HG03565 (cell line): ENCODE measurements around the gene AKT1S1.

Experiments used
- ATAC-seq: cut with Tn5 transposase; IDR thresholded peaks from one replicate; pipeline ENCODE4 v1.9.1; 2021; ENCODE audit warnings: mild to moderate bottlenecking, moderate library complexity; ENCODE audit not compliant: unreplicated experiment

The AKT1S1 gene

GRCh38 chr19:49908480-49909420 is 31.6 kb upstream of the AKT1S1 start:
- no peak for ATAC-seq

DNA sequence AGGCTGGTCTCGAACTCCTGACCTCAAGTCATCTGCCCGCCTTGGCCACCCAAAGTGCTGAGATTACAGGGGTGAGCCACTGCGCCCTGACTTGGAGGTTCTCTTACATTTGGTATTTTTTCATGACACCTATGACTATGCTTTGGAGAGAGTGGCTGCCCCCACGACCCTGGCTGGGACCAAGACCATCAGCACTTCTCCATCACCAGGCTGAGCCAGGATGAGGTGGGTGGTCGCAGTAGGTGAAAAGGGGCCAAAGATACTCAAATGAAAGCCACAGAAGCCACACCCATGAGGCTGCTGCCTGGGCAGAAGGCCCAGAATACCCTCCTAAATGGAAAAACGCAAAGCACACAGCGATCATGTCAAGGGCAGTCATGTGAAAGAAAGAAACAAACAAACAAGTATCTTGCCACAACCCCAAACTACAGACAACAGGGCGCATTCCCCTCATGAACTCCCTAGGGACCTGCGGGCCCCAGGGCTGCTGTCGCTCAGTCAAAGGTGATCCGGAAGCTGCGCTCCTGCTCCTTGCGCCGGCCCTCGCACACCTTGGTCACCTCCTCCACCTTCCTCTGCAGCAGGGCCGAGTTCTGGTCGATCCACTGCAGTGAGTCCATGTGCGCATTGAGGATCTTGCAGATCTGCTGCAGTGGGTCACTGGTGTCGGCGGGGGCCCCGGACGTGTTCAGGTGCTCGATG is 30.7 kb upstream of the AKT1S1 start:
- ATAC-seq, result no peak

DNA sequence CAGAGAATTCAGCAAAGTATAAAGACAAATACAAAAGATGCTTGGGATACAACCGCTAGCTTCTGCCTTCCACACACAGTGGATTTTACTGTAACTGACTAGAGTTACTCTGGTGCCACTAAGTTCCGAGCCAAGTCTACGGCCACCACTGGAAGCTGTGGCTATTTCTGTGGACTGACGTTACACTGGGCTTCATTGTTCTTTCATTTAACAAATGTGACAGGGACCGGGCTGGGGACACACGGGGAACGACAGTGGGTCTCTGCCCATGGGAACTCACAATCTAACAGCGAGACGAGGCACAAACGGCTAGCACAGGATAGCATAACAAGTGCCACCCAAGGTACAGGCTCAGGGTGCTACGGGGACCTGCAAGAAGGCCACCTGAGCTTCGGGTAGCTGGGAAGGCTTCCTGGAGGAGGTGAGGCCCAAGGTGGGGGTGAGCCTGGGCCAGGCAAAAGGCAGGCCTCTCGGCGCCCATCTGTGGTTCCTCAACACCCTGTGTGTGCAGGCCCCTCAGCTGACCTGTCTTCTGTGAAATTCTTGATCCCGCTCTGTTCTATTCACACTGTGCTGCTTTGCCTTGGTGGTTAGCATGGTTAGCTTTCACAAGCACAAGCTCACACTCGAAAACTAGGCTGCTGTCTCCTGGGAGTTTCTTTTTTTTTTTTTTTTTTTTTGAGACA is 29.9 kb upstream of the AKT1S1 start:
- ATAC-seq, result no peak

DNA sequence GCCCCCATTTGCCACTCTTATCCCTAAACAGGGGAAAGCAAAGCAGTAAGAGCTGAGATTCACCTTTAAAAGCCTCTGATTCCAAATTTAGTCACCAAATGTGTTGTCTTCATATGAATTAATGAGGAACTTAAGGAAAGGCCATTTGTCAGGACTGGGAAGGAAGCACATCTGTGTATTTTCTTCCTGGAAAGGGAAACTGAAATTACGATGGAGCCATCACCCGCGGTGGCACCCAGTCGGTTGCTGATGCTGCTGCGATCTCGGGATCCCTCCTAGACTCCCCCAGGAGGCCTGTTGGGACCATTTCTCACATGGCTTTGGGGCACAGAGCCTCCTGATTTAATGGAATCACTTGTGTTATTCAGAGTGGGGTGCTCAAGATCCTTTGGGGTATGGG is 27.0 kb upstream of the AKT1S1 start:
- no peak for ATAC-seq

DNA sequence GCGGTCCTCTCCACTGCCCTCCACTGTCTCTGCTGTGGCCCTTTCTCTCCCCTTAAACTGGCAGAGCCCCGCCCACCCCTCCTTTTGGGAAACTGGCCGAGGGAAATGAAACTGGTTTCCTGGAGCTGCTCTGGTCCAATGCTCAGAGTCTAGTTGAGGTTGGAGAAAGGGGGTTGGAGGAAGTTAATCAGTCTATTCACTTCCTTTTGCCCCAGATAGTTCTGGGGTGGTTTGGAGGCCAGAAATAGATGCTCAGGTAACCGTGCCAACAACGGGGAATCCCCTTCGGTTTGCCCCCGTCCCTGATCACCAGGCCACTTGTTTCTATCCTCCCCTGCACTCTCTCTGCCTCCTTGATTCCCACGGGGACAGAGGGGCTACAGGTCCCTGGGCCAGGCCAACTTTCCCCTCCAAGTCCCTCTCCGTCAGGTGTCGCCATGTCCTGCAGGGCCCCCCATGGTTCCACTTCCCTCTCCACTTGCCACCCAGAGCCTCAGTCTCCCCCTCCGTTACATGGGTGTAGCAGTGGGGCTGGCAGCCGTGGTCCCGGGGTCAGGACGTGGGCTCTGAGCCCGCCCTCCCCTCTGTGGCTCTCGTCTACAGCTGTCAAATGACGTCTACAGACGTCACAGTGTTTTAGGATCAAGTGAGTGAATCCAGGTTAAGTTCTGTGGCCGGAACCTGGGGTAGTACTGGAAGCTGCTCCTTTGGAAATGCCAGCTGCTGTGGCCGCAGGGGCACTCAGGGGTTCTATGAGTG is 19.9 kb upstream of the AKT1S1 start, which contains the start of gene IL4I1:
Gene IL4I1 (minus strand): TSS at position 25 of the 759 bp plus-strand sequence. CDS start 727 bp downstream, outside the sequence.
- no peak for ATAC-seq

DNA sequence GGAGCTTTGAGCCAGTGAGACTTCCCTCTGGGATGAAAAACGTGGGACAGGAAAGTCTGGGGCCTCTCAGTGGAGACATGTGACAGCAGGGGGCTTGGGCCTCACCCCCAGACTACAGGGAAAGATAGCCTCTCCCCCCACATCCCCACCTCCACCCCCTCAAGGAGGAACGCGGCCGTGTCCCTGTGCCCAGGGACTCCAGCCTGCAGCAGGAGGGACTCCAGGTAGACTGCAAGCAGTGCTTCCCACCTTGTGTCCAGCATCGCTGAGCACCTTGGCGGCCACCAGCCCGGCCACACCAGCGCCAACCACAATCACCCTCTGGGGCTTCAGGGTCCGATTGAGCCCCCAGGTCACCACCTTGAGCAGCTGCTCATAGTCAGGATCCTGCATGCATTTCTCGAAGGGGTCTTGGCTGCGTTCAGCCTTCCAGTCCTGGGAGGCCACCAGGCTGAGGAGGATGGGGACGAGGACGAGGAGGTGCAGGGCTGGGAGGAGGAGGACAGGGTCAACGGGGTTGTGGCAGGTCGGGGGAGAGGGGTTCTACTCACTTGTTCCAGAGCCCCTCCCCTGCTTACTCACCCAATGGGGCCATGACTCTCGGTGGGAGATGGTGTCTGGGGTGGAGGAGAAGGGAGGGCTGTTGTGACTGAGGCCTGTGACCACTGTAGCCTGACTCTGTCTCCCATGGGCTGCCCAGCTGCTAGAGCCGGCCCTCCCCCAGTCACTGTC is 18.6 kb upstream of the AKT1S1 start:
- ATAC-seq, result no peak

DNA sequence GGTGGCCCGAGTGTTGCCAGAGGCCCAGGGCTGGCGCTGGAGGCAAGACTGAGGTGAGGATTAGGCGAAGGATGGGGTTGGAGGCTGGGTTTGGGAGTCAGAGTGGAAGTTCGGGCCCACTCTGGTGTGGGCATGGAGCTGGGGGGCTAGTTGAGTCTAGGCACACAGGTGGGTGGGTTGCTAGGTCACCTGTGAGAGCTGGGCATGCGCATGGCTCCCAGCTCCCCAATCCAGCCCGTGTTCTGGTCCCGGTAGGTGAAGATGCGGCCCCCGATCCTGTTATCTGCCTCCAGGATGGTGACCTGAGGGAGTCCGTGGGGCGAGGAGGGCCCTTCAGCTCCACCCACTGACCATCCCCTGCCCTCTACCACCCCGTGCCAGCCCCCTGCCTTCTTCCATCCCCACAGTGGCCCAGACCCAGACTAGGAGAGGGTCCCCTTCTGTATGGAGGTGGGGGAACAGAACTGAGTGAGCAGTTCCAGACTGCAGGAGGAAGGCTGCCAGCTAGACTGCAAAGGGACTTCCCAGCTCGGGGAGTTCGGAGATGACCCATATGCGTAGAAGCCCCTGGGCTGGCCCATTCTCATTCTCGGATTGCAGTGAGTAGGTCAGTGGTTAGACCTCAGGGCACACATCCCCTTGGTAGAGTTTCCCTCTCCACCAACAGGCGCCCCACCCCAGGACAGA is 17.9 kb upstream of the AKT1S1 start:
- no peak for ATAC-seq

GRCh38 chr19:49894011-49894664 is 17.0 kb upstream of the AKT1S1 start:
- ATAC-seq, result no peak

DNA sequence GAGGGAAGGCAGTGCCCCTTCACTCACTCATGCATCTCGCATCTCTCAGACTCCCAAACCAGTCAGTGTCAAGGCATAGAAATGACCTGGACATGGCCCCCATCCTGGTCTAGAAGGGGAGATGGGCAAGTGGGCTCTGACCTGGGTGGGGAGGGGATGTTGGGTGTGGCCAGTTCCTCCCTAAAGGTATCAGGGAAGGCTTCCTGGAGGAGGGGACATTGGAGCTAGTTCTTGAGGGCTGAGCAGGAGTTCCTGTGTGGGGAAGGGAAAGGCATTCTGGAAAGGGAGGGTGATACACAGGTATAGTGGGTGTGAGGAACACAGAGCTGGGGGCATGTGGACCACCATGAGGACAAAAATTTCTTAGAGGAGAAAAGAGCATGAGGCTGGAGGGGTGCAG is 15.6 kb upstream of the AKT1S1 start:
- no peak for ATAC-seq

DNA sequence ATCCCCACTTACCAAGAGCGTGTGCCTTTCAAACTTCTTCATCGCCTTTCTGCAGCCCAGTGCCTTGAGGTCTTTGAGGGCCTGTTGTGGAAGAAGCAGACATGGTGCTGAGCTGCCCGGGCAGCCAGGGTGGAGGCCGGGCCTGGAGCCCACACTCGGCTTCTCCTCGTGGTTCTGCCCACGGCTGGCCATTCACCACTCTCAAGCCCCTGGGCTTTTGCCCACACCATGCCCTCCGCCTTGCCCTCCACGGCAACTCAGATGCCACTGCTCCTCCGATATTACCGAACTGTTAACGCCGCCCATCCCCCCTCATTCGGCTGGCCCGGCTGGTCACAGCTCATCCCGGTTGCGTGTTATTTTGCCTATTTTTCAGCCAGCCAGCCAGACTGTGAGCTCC is 14.2 kb upstream of the AKT1S1 start:
- no peak for ATAC-seq

DNA sequence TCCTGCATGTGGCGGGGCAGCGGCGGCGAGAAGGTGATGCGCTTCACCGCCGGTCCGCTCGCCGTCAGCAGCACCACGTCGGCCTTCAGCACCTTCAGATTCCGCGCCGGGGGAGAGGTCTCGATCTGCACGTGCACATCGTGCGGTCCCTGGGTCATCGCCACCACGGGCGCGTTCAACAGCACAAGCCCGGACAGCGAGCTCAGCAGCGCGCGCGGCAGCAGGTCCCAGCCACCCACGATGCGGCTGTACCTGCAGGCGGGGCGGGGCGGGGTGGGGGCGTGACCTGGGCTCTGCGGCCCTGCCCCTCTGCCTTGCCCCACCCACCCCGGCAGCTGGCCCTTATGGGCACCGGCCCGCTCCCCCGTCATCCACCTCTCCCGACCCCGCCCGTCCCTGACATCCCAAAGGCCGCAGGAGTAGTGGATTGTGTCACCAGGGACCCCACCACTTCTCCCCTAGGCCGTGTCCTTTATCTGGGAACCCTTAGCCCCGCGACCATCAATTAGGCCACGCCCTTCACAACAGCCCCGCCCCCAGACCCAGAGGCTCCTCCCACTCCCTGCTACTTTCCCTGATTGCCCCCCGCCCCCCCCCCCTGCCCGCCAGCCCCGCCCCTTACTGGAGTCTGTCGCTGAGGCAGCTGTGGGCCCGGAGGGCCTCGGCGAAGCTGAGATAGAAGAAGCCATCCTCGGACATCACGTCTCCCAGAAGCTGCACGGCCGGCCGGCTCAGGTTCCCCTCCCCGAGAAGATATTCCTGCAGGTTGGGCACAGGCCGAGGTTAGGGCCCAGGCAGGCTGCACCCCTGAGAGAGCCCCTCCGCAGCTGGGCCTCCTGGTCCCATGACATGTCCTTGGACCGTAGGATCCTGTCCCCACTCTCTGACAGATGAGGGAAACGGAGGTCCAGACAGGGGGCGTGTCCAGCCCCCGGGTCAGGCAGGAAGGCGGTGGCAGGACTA is 13.5 kb upstream of the AKT1S1 start:
- ATAC-seq, result no peak

GRCh38 chr19:49889687-49890348 is 12.7 kb upstream of the AKT1S1 start:
- no peak for ATAC-seq

DNA sequence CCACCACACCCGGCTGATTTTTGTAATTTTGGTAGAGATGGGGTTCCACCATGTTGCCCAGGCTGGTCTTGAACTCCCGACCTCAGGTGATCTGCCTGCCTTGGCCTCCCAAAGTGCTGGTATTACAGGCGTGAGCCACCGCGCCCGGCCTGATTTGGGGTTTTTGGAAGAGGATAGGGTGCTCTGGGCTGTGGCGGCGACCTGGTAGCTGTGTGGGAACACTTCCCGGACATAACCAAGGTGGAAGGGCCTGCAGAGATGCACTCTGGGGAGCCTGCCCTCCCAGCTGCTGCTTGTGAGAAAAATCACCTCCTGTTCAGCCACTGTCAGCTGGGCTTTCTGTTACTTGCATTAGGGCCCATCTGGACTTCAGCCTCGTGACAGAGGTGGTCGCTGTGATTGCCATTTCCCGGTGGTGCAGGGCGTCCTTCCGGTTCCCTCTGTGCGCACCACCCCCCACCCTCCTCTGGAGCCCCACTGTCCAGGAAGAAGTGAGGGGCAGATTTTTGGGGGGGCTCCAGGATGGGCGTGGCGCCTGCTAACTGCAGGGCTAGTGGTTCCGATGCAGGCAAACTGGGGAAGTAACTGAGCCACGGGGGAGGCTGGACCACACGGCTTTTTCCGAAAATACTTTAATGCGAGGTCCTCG is 12.0 kb upstream of the AKT1S1 start:
- no peak for ATAC-seq

GRCh38 chr19:49888510-49888824 is 11.3 kb upstream of the AKT1S1 start:
- ATAC-seq, result no peak

DNA sequence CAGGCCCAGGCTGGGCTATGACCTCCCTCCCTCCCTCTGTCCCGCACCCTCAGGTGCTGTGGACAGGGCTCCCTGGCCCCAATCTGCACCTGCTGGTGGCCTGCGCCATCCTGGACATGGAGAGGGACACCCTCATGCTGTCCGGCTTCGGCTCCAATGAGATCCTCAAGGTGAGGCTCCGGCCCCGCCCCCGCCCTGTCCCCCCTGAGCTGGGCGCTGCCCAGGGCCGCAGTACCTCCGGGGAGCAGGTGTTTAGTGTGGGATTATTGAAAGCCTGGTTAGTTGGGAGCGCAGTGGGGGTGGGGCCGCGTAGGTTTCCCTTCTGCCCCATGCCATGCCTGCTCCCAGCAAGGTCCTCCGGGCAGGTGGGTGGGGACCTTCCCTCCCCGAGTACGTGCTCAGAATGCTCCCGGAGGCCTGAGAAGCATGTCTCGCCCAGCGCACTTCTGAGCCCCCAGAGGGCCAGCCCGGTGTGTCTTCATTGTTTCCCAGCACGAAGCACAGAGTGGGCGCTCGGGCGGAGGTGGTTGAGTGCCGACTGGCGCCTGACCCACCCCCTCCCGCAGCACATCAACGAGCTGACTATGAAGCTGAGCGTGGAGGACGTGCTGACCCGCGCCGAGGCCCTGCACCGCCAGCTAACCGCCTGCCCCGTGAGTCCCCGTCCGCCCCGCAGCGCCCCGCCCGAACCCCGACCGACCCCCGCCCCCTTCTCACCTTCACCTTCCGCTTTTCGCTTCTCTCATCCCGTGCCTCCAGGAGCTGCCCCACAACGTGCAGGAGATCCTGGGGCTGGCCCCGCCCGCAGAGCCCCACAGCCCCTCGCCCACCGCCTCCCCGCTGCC is 10.7 kb upstream of the AKT1S1 start:
- ATAC-seq, result no peak

DNA sequence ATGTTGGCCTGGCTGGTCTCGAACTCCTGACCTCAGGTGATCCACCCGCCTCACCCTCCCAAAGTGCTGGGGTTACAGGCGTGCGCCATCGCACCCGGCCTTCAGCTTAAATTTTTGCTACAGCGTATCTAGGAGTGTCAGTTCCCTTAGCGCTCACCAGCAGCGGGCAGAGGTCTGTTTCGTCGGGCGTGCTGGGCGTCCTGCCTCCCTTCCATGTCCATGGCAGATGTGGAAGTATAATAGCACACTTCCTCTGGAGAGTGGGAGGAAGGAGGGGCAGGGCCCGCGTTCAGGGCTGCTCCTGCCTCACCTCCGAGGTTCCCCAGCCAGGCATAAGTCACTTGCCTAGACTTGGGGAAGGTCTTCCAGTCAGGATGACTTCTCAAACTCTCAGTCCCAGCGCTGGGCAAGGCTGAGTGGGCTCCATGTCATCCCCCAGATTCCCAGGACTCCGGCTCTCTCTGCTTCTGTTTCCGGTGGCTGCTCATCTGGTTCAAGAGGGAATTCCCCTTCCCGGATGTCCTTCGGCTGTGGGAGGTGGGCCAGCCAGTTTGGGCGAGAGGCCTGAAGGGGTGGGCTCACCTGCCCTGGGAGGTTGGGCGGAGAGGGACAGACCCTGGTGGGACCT is 10.0 kb upstream of the AKT1S1 start:
- ATAC-seq, result no peak
